HG03159 (cell line): ENCODE measurements around the gene CSF1R.

Source experiments
- ATAC-seq: cut with Tn5 transposase; IDR thresholded peaks from one replicate; pipeline ENCODE4 v1.9.1; 2021; ENCODE audit warnings: mild to moderate bottlenecking, moderate library complexity; ENCODE audit not compliant: unreplicated experiment

Gene CSF1R

DNA sequence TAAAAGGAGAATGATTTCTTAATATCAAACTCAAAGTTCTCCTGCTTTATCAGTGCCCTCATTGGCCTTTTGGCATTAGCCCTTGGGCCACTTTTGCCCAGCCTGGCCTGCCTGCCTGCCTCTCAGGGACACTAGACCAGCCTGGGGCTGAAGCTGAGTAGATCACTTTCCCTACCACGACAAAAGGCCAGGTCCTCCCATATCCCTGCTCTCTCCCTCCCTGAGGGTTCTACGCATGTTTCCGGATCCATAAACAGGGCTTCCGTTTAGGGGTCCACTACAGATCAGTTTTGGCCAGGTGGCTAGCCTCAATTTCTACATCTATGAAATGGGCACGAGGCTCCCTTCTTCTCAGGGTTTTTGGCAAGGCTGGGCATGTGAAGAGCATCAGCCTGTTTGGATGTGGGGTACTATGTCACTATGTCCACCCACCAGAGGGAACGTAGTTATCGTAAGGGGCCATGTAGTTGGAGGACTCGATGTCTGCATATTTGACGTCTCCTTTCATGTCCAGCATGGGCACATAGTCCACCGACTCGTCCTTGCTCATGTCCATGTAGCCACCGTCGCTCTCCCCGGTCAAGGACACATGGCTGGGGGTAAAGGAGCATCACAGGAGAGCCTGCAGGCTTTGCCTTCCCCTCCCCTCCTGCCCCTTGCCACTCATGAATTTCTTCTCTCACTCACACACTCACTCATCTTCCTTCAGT lies 35.2 kb upstream of the CSF1R start:
- ATAC-seq: no peak

DNA sequence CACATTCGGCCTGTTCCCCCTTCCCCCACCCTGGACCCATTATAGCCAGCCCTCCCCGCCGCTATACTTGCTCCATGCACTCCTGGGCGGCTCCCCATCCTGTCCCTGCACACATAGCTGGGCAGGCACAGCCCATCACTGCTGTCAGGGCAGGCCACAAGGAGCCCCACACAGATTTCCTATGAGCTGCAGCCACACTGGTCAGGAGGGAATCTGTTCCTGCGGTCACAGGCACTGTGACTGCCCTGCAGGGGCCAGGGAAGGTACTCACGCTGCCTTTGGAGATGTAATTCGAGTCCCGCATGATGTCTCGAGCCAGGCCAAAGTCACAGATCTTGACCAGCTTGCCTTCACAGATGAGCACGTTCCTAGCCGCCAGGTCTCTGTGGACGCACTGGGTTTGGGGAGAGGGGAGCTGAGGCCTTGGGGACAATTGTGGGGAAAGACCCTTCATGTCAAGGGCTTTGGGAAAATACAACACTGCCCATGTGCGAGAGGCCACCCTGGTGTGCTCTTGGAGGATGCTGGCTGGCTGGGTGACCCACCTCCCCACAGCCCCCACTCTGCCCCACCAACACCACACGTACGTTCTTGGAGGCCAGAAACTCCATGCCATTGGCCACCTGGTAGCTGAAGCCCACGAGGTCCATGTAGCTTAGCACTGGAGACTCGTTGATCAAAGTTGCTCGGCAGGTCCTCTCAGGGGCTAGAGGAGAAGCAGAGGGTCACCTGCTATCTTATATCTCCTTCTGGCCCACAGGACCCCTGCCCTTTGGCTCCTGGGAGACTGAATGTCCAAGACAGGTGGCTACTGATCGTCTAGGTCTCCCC lies 34.5 kb upstream of the CSF1R start:
- ATAC-seq: no peak

DNA sequence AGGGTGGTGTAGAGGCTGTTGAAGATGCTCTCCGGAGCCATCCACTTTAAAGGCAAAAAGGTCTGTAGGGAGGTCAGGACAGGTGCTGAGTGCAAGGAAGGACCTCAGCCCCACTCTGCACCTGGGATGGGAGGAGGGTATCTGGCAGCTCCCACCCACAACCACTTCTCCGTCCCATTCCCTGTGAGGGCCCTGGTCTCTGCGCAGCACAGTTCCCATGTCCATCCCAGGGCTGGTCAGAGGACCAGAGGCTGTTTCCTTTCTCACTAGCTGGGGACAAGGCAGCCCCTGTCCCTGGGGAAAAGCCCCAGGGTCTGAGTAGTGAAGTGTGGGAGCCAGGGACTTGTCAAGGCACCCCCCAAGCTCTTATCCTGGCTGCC lies 33.7 kb upstream of the CSF1R start:
- no peak for ATAC-seq

DNA sequence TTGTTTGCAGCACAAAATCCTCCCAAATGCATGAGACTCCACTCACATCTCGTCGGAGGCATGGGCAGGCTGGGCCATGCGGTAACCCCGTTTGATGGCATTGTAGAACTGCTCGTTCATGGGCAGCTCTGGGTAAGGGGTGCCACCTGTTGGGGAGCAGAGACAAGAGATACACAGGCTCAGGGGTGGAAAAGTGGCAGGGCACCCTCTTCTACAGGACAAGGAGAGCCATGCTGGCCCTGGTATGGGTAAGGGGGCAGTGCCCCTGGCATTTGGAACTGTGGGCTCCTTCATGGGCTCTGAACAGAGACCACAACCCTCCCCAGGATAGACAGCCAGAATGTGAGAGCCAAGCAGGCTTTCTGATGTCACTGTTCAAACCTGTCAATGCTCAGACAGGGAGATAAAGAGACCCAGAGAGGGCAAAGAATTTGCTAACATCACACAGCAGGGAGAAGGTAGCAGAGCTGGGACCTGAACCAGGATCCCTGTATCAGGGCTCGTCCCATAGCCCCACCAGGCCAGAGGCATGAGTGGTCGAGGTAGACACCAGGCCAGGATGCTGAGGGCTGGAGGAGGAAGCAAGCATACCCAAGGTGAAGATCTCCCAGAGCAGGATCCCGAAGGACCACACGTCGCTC lies 33.2 kb upstream of the CSF1R start:
- no peak for ATAC-seq

DNA sequence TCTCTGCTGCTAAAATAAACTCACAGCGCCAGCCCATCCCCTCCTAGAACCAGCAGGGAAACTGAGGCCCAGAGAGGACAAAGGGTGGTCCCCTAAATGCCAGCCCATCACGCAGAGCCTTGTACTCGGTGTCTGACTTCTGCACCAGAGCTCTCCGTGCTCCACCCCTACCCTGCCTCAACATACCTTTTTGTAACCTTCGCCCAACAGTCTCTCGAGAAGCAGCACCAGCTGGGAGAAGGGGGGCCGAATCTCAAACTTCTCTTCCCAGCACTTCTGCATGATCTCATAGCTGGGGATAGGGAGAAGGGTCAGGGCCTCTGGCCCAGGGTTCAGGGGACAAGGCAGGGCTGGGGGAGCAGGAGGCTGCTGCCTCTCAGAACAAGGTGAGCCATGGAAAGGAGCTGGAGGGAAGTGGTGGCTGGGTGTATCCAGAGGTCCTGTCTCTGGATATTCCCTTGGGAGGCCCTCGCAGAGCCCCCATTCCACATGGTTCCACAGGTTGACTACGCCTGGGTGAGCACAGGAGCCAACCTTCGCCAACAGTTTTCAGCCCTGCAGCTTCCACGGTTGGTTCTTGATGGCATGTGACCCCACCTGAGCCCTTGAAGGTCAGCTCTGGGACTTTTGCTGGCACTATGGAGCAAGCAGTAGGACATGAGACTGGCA lies 32.3 kb upstream of the CSF1R start:
- ATAC-seq: no peak

DNA sequence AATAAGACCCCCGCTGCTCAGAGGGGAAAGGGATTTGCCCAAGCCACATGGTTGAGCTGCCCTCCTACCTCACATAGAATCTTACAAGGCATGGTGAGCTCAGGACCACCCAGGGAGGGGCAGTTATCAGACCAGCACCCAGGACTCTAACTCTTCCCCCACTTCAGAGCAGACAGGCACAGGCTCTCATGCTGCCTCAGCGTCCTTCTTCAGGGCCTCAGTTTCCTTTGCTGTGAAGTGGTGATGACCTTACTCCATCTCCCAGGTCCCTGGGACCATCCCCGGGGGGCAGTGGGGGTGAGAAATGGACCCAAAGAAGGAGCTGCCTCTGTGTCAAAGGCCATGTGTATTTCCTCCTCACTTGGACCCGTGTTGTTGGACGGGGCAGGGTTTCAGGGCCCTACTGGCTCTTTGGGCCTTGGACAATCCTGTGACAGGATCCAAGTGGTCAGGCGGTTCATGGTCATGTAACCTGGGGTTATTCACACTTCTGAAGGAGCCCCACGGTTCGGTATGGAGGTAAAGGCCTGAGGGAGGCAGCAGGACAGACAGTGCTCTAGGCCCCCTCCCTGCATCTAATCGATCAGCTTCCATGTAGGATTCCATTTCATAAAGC lies 31.7 kb upstream of the CSF1R start:
- ATAC-seq: no peak

DNA sequence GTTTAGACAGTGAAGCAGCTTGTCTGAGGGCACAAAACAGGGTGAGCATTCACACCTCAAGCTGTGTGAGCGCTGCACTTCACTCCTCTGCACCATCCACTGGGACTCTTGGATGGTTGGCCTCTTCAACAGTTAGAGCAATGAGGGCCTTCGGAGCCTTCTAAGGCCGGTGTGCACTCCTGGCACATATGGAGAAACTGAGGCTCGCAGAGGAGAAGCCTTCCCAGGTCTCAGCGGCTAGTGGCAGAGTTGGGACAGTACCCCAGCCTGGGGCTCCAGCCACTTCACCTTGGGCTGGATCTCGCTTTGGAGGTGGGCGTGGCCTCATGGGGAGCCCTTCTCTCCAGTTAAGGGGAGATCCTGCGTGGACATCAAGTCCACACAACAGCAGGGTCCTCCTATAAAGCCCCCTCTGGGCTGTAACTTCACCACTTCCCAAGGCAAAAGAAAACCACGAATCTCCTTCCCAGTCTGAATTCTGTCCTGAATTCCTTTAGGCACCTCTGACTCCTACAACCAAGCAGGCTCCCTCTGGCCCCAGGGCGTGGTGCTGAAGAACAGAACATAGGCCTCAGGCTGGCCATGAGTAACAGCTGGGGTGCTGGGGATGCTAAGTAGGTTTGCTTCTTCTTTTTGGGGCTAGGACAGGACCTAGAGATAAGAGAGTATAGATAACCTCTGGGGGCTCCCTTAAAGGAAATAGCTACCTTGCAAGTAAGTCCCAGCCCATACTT lies 30.5 kb upstream of the CSF1R start:
- no peak for ATAC-seq

DNA sequence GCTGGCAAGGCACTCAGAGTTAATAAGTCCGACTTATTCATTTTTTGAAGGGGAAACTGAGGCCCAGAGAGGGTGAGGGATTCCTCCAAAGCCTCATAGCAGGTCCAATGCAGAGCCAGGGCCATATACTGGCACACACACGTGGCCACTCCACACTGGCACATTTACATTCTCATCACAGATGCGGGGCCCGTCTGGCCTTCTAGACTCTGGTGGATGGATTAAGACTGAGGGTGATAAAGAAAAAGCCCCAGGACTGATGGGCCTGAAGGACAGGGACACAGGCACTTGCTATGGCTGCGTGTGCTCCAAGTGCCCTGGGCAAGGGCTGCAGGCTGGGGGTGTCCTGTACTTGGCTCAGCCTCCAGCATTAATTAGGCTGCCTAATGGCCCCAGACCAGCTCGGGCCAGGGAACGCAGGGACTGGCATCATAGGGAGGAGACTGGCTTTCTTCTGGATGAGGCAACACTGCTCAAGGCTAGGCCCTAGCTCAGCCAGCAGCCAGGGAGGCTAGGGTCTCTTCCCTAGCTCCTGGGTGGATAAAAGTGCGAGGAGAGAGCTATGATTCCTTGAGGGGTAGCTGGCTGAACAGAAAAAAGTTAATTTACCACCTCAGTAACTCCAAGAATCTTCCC lies 28.5 kb upstream of the CSF1R start:
- ATAC-seq: no peak

DNA sequence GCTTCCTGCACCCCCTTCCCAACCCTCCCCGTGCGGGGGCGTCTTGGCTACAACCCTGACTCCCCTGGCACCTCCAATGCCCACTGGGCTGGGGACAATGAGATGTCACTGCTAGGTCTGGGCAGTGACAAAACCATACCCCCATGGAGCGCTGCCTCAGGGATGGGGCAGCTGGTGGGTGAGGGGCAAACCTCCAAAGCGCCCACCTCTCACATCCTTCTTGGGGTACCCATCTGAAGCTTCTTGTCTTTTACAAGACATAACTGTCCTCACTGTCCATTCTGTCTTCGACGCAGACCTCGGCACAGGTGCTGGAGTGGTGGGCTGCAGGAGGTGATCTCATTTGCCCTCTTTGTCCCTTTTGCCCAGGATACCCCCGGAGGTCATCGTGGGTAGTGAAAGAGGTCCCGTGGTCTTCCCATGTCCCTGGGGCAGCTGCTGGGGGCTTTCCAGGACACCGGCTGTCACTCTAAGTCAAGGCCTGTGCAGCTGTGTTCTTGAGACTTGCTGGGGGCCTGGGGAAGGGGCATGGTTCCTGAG lies 27.8 kb upstream of the CSF1R start:
- ATAC-seq: no peak

DNA sequence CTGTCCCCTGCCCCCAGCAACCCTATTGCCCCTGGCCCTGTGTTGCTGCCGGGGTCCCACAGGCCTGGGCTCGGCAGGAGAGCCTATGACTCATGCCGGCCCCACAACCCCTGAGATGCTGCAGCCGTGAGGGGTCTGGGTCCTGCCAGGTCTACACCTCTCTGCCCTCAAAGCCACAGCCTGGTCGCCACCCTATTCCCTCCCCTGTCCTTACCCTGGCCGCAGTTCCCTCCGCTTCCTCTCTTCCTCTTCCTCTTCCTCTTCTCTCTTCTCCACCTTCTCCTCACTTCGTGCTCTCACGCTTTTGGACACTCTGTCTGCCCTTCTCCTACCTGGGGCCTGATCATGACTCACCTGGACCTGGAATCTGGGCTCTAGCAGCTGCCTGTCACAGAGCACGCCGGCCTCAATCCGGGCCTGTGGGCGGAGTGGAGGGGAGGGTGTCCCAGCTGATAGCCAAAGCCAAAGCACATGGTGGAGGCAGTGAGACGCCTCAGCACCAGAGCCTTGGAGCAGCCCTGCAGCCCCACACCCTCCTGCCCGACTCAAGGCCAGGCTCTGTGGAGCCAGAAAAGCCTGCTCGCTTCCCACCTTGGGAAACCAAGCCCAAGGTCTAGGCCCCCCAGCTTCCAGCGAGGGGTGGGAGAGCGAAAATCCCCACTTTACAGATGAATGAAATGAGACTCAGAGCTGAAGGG lies 26.8 kb upstream of the CSF1R start:
- no peak for ATAC-seq

DNA sequence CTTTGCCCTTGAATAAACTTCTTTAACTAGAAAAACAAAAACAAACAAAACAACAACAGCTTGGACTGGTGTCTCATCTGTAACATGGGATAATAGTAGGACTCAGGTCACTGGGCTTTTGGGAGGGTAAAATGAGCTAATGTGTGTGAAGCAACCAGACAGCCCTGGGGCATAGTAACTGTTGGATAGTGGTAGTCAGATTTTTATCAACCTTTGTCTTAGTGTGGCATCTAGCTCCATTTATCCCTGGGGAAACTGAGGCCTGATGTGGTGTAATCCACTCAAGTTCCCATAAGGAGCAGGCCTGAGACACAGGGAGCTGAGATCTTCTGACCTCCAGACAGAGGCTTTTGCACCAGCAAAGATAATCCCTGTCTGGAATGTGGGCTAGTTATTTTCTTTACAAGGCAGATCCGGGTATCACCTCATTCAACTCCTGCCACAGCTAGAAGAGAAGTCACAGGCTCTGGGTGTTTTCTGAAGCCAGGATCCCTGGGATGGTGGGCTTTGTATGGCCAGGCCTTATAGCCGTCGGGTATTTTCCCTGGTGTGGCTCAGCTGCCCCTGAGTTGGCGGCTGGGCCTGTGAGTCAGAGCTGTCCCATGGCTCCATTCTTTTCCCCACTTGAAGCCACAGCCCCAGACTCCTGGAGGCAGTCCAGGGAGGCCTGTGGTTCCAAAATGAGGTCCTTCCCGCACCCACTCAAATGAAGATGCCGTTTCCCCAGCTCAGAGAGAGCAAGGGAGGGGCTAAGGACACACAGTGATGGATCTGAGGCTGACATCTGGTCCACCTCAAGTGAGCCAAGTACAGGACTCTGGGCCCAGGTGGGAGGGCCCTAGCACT lies 26.1 kb upstream of the CSF1R start:
- no peak for ATAC-seq

DNA sequence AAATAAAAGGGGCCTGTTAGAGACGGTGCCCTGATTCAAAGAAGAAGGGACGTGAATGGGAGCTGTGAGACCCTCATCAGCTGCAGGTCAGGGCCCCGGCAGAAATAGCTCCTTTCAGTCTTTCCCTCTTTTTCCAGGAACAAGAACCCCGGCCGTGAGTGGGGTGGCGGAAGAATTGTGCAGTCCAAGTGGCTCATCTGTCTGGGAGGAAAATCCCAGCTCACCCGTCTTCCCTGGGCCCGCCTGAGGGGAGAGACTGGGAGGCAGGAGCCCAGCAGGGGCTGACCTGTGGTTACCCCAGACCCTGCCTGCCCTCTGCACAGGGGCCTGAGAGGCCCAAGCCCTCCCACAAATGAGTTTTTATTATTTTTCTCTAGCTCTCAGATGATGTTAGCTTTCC lies 24.8 kb upstream of the CSF1R start:
- ATAC-seq: no peak

DNA sequence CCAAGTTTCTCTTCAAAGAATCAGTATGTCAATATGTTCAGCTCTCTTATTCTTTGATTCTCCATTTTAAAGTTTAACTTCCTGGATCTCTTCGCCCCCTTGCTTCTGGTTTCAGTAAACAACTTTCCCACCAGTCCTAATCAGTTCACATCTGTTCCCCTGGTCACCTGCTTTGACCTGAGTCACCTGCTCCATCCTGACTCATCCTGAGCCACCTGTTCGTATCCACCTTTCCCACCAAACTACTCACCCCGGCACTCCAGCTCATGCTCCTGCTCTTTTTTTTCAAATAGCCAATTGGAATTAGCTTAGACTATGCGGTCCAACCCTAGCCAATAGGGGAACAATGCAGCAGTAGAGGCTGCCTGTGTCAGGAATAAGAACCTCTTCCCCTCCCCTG lies 23.6 kb upstream of the CSF1R start:
- ATAC-seq: no peak

DNA sequence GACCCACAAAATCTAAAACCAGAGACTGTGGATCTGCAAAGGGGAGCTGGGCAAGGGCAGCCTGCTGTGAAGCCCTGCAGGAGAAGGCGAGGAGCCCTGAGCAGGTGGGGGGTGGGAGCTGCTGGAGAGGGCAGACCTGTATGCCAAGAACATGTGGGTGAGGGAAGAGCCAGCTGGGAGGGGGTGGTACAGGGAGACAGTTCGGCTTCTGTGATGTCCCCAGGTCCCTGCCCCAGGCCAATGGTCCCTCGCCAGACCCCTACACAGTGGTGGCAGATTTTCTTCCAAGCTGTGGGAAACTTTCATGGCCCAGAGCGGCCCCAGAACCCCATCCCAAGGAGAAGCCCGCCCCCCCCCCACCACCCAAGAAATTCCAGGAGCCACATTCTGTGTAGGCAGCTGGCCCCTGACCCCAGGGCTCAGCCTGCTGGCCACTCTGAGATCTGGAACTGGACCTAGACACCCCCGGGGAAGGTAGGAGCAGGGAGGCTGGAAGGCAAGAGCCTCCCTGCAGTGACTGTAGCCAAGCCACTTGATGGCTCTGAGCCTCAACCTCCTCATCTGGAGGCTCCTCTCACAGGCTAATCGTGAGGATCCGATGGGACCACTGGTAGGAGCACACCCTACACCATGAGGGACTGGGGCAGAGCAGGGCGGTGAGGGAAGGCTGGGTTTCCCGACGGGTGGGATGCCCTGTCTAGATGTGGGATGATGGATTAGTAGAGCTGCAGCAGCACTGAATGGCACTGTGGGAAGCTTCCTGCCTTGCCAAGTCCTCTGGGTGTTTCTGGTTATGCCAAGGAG lies 22.6 kb upstream of the CSF1R start:
- ATAC-seq: no peak

DNA sequence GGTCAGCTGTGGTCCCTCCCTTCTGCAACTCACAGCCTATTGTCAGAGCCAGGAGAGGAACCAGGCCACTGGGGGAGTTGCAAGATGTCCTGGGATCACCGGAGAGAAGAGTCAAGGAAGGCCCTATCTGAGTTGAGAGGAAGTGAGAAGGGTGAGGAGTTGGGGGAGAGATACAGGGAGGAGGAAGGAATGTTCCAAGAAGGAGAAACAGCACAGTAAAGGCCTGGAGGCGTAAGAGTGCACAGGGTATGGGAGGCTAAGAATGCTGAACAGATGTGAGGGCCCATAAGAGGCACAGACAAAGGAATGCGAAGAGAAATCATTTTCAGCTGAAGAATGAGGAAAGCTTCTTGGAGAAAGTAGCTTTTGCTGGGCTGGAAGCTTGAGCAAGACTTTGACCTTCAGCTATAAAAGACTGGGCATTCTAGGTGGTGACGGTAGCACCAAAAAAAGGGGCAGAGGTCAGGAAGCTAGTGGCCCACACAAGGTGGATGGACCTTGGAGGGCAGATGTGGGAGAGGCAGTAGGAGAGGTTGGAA lies 21.6 kb upstream of the CSF1R start:
- ATAC-seq: no peak

DNA sequence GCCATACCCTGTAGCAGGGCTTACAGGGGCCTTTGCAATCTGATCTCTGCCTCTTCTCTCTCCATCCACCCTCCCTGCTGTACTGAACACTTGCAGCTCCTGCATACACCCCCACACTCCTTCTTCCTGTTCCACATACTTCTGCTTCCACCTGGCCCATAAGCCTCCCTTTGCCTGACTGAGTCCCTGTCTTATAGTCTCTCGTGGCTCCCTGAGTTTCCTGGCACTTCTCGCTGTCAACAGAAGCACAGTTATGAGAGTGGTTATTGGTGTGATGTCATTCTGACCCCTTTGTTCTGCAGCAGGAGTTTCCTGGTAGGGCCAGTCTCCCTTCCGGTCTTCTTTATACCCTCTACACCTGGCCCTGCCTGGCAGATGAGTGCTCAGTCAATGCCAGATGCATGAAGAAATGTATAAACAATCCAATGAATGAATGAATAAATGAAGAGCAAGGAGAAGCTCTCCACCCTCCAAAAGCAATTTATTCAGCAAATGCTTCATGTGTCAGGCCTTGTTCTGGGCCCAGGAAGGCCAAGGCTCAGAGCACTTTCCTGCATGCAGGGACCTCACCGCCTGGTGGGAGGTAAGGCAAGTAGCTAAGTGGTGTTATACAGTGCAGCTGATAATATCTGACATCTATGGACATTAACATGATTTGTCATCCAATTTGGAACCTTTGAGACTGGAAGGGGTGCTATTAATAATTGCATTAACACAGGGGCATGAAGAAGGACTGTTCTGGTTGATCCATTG lies 20.5 kb upstream of the CSF1R start:
- no peak for ATAC-seq
